ENCODE measurements around the gene TAF1. TPM values are rescaled to one million over a fixed set of nuclear protein-coding genes. Genes with fewer than 3 reads are reported as not detected.
"Not testable (repeated sequence)": the region's sequence is repeated elsewhere in the genome, so short reads cannot be mapped to it uniquely, and the experiment has no call there.

The TAF1 gene
- polyA plus RNA-seq, 1 of the 3 experiments (the other 2 are of a cell fraction), result 25.0 TPM

DNA sequence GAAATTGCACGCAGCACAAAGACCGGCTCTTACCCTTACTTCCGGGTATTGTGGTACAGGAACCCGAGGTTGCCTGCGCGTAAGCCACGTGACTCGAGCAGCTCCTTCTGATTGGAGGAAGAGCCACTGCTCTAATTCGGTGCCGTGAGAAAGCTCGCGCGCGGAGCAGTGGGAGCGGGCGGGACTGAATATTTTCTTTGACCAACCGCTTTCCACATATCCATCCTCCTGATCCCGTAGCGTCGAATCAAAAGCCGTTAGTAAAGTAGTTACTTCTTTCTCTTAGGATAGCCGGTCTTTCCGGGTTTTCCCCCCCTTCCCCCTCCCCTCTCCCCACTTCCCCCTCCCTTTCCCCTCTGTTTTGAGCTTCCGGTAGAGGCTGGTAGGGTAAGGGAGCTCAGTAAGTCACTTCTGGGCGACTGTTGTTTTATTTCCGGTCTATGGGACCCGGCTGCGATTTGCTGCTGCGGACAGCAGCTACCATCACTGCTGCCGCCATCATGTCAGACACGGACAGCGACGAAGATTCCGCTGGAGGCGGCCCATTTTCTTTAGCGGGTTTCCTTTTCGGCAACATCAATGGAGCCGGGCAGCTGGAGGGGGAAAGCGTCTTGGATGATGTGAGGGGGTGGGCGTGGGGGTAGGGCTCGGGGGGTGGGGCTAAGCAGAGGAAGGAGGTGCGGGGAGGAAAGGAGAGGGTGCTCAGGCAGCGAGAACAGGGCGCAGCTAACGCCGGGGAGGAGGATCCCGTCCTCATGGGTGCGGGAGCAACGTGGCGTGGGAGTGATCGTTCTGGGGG lies at the start of gene TAF1 (continued):
- TF ChIP-seq YY1 (IDR thresholded peaks at IDR 0.05; ENCODE audit: low read depth), result peak; percentile 80
- peak; percentile 83 for TF ChIP-seq MXI1 (IDR thresholded peaks at IDR 0.05; ENCODE audit: low read depth, low read length)
- TF ChIP-seq, protein P1, sequence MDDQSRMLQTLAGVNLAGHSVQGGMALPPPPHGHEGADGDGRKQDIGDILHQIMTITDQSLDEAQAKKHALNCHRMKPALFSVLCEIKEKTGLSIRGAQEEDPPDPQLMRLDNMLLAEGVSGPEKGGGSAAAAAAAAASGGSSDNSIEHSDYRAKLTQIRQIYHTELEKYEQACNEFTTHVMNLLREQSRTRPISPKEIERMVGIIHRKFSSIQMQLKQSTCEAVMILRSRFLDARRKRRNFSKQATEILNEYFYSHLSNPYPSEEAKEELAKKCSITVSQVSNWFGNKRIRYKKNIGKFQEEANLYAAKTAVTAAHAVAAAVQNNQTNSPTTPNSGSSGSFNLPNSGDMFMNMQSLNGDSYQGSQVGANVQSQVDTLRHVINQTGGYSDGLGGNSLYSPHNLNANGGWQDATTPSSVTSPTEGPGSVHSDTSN (IDR thresholded peaks at IDR 0.05), result no peak
- peak; percentile 97 for TF ChIP-seq ELF1 (IDR thresholded peaks at IDR 0.05)

GRCh38 chrX:71316959-71317358 lies 49.2 kb upstream of the TAF1 start:
- H3K27ac ChIP-seq (ENCODE audit: low read depth in 2 of 2, low read length in 1 of 2), result peak overlapping the region in 1 of 2 experiments; percentile 72; a peak in 1 of 4 replicates

DNA sequence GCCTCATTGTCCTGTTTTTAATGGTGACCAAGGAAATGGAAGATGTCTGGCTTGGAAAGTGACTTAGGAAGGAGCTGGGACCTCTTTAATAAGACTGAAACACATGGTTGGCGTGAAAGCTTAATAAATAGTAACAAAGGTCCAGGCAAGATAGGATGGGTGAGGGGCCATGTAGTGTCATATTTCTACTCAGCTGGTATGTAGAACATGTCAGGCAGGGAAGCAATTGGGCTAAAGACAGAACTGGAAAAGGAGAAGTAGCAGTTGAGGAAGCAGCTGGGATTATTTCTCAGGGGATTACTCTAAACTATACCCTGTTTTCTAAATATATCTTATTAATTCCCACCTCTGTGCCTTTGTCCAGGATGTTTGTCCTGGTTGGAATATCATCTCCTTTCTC lies 46.0 kb upstream of the TAF1 start:
- 95% methylated on average over 1 of the region's 1 CpG for WGBS (ENCODE audit: low lambda C conversion rate)
- H3K9me3 ChIP-seq, result no peaks in the 10 kb centered on the region
- no peak overlapping the region for H2AFZ ChIP-seq (ENCODE audit: low read depth)
- H3K36me3 ChIP-seq (replicated peaks in 1 of 2; ENCODE audit: control insufficient read depth in 1 of 2, insufficient read depth in 2 of 2, low read length in 1 of 2), result no peaks in the 10 kb centered on the region
- peaks cover 10% of the 10 kb centered on the region for H3F3A ChIP-seq (replicated peaks; ENCODE audit: insufficient read depth)
- no peaks in the 10 kb centered on the region for H3K4me1 ChIP-seq (ENCODE audit: control insufficient read depth in 1 of 2, insufficient read depth in 2 of 2, low read depth in 1 of 2, low read length in 1 of 2)
- no peak overlapping the region for H3K4me2 ChIP-seq
- ChIA-PET CTCF (interaction anchor here (0.6 kb wide), 1 partner anchor 443 kb away, joined by 3 read pairs; no protein-coding TSS in a partner anchor), POLR2A (no interaction called here)
- H4K20me1 ChIP-seq (ENCODE audit: insufficient read depth), result no peaks in the 10 kb centered on the region
- no peak overlapping the region for H3K9ac ChIP-seq
- TF ChIP-seq TEAD4 (IDR thresholded peaks at IDR 0.05; ENCODE audit: borderline replicate concordance, insufficient read depth) (no peak), FOXJ3 (CRISPR knock-in tag; IDR thresholded peaks at IDR 0.05) (no peak), EP300 (IDR thresholded peaks at IDR 0.05; ENCODE audit: borderline replicate concordance in 1 of 2, low read depth in 1 of 2, low read length in 1 of 2) (no peak), RCOR1 (IDR thresholded peaks at IDR 0.05; ENCODE audit: low read length) (no peak), YY1 (IDR thresholded peaks at IDR 0.05; ENCODE audit: low read depth) (no peak)
- TF ChIP-seq, protein P2, sequence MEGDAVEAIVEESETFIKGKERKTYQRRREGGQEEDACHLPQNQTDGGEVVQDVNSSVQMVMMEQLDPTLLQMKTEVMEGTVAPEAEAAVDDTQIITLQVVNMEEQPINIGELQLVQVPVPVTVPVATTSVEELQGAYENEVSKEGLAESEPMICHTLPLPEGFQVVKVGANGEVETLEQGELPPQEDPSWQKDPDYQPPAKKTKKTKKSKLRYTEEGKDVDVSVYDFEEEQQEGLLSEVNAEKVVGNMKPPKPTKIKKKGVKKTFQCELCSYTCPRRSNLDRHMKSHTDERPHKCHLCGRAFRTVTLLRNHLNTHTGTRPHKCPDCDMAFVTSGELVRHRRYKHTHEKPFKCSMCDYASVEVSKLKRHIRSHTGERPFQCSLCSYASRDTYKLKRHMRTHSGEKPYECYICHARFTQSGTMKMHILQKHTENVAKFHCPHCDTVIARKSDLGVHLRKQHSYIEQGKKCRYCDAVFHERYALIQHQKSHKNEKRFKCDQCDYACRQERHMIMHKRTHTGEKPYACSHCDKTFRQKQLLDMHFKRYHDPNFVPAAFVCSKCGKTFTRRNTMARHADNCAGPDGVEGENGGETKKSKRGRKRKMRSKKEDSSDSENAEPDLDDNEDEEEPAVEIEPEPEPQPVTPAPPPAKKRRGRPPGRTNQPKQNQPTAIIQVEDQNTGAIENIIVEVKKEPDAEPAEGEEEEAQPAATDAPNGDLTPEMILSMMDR (IDR thresholded peaks at IDR 0.05), result no peak
- no peaks in the 10 kb centered on the region for H3K79me2 ChIP-seq (ENCODE audit: insufficient read depth)
- no peaks in the 10 kb centered on the region for H3K9me2 ChIP-seq
- H3K4me3 ChIP-seq (ENCODE audit: low read depth in 2 of 2, low read length in 1 of 2), result no peak overlapping the region
- H3K27ac ChIP-seq (ENCODE audit: low read depth in 2 of 2, low read length in 1 of 2), result no peak overlapping the region
- no peaks in the 10 kb centered on the region for H3K27me3 ChIP-seq (ENCODE audit: insufficient read depth)
- DNase-seq, result no peak

More at GRCh38 chrX:71316959-71317358, 49.2 kb upstream of the TAF1 start:
- H3K9me2 ChIP-seq; H3K9me3 ChIP-seq; H3K4me2 ChIP-seq; DNase-seq; H3K36me3 ChIP-seq (replicated peaks in 1 of 2; ENCODE audit: control insufficient read depth in 1 of 2, insufficient read depth in 2 of 2, low read length in 1 of 2); H2AFZ ChIP-seq (ENCODE audit: low read depth); H3K27me3 ChIP-seq (ENCODE audit: insufficient read depth); H3K79me2 ChIP-seq (ENCODE audit: insufficient read depth); H3K9ac ChIP-seq; POLR2A ChIA-PET; H3K4me1 ChIP-seq (ENCODE audit: control insufficient read depth in 1 of 2, insufficient read depth in 2 of 2, low read depth in 1 of 2, low read length in 1 of 2); H3K4me3 ChIP-seq (ENCODE audit: low read depth in 2 of 2, low read length in 1 of 2); H4K20me1 ChIP-seq (ENCODE audit: insufficient read depth); CTCF ChIA-PET: not testable (repeated sequence)
- 83% methylated on average over 1 of the region's 1 CpG for WGBS (ENCODE audit: low lambda C conversion rate)
- H3F3A ChIP-seq (replicated peaks; ENCODE audit: insufficient read depth), result peaks cover 15% of the 10 kb centered on the region
